Keratinocyte (primary cell): Measurements from ENCODE around the gene SLF2. TPM values are rescaled to one million over a fixed set of nuclear protein-coding genes. Genes with fewer than 3 reads are reported as not detected.

Source experiments
- DNase-seq: peaks from one replicate; pipeline ENCODE4 v3.0.0-alpha.2; 2011; ENCODE audit warnings: low read depth, missing footprints, low spot score
- FAIRE-seq: peaks from 2 replicates; lab custom pipeline; 2011; peaks lifted over from hg19 to GRCh38; lab: Jason Lieb, UNC
- H2AFZ ChIP-seq: 2 replicates; pipeline ENCODE4 v1.6.0; 2012; ENCODE audit warnings: low read length, control low read depth, inconsistent platforms; ENCODE audit not compliant: control insufficient read depth
- H3K27ac ChIP-seq: 2 replicates; pipeline ENCODE4 v1.5.1; 2011; ENCODE audit warnings: low read length; ENCODE audit not compliant: control insufficient read depth, insufficient read depth
- H3K27me3 ChIP-seq: 3 replicates; pipeline ENCODE4 v1.6.0; 2011; ENCODE audit warnings: low read length; ENCODE audit not compliant: control insufficient read depth, insufficient read depth; ENCODE audit errors: extremely low read depth
- H3K36me3 ChIP-seq, 2 experiments: 2 replicates in 1 of 2; 3 replicates in 1 of 2; pipeline ENCODE4 v1.5.1; 2011; ENCODE audit warnings: low read length in 2 of 2, mild to moderate bottlenecking in 1 of 2; ENCODE audit not compliant: control insufficient read depth in 2 of 2, insufficient read depth in 2 of 2; ENCODE audit errors: extremely low read depth in 1 of 2
- H3K4me1 ChIP-seq: 3 replicates; pipeline ENCODE4 v1.5.1; 2011; ENCODE audit warnings: low read length; ENCODE audit not compliant: control insufficient read depth, insufficient read depth; ENCODE audit errors: extremely low read depth
- H3K4me2 ChIP-seq: 3 replicates; pipeline ENCODE4 v1.6.0; 2011; ENCODE audit warnings: low read depth, low read length; ENCODE audit not compliant: control insufficient read depth, insufficient read depth; ENCODE audit errors: extremely low read depth
- H3K4me3 ChIP-seq, 3 experiments: fragments of 200-600 bp in 1 of 3; sonication (generic) in 1 of 3; 2 replicates in 2 of 3; 3 replicates in 1 of 3; pipeline ENCODE4 v1.5.1; 2011 to 2016; ENCODE audit warnings: low read length in 3 of 3, mild to moderate bottlenecking in 3 of 3, control low read depth in 2 of 3, inconsistent platforms in 1 of 3, low read depth in 1 of 3, mixed read lengths in 1 of 3, mixed run types in 1 of 3, moderate library complexity in 1 of 3; ENCODE audit not compliant: control insufficient read depth in 2 of 3, insufficient read depth in 2 of 3; ENCODE audit errors: extremely low read depth in 1 of 3
- H3K79me2 ChIP-seq: 2 replicates; pipeline ENCODE4 v1.6.0; 2012; ENCODE audit warnings: low read length; ENCODE audit not compliant: control insufficient read depth, insufficient read depth
- H3K9ac ChIP-seq: 3 replicates; pipeline ENCODE4 v1.6.0; 2011; ENCODE audit warnings: low read length; ENCODE audit not compliant: control insufficient read depth, insufficient read depth; ENCODE audit errors: extremely low read depth
- H3K9me1 ChIP-seq: 3 replicates; pipeline ENCODE4 v1.6.0; 2011; ENCODE audit warnings: low read length; ENCODE audit not compliant: control insufficient read depth, insufficient read depth; ENCODE audit errors: extremely low read depth
- H3K9me3 ChIP-seq: 2 replicates; pipeline ENCODE4 v1.5.1; 2012; ENCODE audit warnings: low read depth, low read length; ENCODE audit not compliant: control insufficient read depth
- H4K20me1 ChIP-seq: 3 replicates; pipeline ENCODE4 v1.6.0; 2011; ENCODE audit warnings: low read length; ENCODE audit not compliant: control insufficient read depth, insufficient read depth; ENCODE audit errors: extremely low read depth
- EZH2 ChIP-seq: IDR thresholded peaks from one replicate; pipeline ENCODE4 v1.6.1; 2012; ENCODE audit warnings: inconsistent platforms, mild to moderate bottlenecking, low read length, moderate library complexity
- dilution Hi-C: fragments of 300-500 bp; cut with MboI; formaldehyde crosslinking; loops from one replicate; pipeline ENCODE4 v1.7.0; 2020; ENCODE audit warnings: low sequenced_read_pairs; ENCODE audit not compliant: extremely low pct_ligation_motif_present
- polyA plus RNA-seq, 5 experiments: library from polyadenylated mRNA; depleted of rRNA in 3 of 5; stranded (reverse) in 3 of 5; stranded (forward) in 1 of 5; unstranded in 1 of 5; fragments of >200 nt; gene quantifications; 1 replicate in 1 of 5; 2 replicates in 3 of 5; 3 replicates in 1 of 5; pipeline versions ENCODE4 v1.2.1 to v1.2.3, GENCODE V29; 2011 to 2012; ENCODE audit warnings: missing spikeins in 2 of 5, low read depth in 1 of 5, low replicate concordance in 1 of 5
- TF ChIP-seq, protein P1 (sequence below), 3 experiments: IDR thresholded peaks in 1 of 3; conservative IDR thresholded peaks in 1 of 3; optimal IDR thresholded peaks in 1 of 3; 2 replicates in 2 of 3; 3 replicates in 1 of 3; pipeline versions ENCODE3 to v1.5.1; 2011; ENCODE audit warnings: low read length in 3 of 3, mild to moderate bottlenecking in 3 of 3, moderate library complexity in 2 of 3, control low read depth in 1 of 3, inconsistent platforms in 1 of 3; ENCODE audit not compliant: insufficient read depth in 2 of 3; ENCODE audit errors: extremely low read depth in 1 of 3

The SLF2 gene
- polyA plus RNA-seq, 1 donor (not counting 4 experiments of a cell fraction or from before 2014, with no cell fraction given): 7.1 TPM

DNA sequence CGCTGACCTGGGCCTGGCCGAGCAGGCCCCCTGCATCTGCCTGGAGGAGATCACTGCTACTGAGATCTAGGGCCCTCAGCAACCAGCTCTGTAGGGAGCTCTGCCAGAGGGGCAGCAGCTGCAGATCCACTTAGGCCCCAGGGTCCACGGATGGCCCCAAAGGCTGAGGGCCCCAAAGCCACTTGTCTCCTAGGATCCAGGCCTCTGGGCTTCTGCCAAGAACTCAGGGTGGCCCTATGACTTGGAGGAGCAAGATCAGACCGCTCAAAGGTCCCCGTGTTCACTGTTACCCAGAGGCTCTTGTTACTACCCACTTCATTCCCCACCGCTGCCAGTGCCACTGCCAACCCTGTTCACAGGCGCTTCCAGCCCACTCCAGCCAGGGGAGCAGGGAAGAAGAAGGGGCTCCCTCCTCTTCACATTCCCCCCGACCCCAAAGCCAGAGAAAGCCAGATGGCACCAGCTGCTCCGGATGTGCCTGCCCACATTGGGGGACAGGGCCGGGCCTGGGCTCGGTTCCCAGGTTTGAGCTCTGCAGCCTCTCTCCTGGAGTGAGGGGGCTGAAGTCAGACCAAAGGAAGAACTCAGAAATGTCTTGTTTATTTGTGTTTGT lies 94.4 kb downstream of the SLF2 start:
- no peak overlapping the region for H3K4me3 ChIP-seq
- H3K4me2 ChIP-seq: no peak overlapping the region
- DNase-seq (no peak), FAIRE-seq (no peak)
- H3K4me1 ChIP-seq: peaks cover 8% of the 10 kb centered on the region
- peaks cover 6% of the 10 kb centered on the region for H3K79me2 ChIP-seq
- no peaks in the 10 kb centered on the region for H4K20me1 ChIP-seq
- H2AFZ ChIP-seq: no peak overlapping the region
- peaks cover 15 to 26% of the 10 kb centered on the region in 2 experiments for H3K36me3 ChIP-seq
- no peak overlapping the region for H3K27ac ChIP-seq
- H3K27me3 ChIP-seq: no peaks in the 10 kb centered on the region
- no peaks in the 10 kb centered on the region for H3K9me1 ChIP-seq
- H3K9me3 ChIP-seq: no peaks in the 10 kb centered on the region
- TF ChIP-seq, protein P1, sequence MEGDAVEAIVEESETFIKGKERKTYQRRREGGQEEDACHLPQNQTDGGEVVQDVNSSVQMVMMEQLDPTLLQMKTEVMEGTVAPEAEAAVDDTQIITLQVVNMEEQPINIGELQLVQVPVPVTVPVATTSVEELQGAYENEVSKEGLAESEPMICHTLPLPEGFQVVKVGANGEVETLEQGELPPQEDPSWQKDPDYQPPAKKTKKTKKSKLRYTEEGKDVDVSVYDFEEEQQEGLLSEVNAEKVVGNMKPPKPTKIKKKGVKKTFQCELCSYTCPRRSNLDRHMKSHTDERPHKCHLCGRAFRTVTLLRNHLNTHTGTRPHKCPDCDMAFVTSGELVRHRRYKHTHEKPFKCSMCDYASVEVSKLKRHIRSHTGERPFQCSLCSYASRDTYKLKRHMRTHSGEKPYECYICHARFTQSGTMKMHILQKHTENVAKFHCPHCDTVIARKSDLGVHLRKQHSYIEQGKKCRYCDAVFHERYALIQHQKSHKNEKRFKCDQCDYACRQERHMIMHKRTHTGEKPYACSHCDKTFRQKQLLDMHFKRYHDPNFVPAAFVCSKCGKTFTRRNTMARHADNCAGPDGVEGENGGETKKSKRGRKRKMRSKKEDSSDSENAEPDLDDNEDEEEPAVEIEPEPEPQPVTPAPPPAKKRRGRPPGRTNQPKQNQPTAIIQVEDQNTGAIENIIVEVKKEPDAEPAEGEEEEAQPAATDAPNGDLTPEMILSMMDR (optimal IDR thresholded peaks at IDR 0.05 in 1 of 3, IDR thresholded peaks at IDR 0.05 in 1 of 3, conservative IDR thresholded peaks at IDR 0.05 in 1 of 3; ENCODE audit: extremely low read depth in 1 of 3, insufficient read depth in 2 of 3, low read length in 3 of 3): no peak
- no peak for TF ChIP-seq EZH2
- dilution Hi-C loops: no loop called here
- no peak overlapping the region for H3K9ac ChIP-seq

DNA sequence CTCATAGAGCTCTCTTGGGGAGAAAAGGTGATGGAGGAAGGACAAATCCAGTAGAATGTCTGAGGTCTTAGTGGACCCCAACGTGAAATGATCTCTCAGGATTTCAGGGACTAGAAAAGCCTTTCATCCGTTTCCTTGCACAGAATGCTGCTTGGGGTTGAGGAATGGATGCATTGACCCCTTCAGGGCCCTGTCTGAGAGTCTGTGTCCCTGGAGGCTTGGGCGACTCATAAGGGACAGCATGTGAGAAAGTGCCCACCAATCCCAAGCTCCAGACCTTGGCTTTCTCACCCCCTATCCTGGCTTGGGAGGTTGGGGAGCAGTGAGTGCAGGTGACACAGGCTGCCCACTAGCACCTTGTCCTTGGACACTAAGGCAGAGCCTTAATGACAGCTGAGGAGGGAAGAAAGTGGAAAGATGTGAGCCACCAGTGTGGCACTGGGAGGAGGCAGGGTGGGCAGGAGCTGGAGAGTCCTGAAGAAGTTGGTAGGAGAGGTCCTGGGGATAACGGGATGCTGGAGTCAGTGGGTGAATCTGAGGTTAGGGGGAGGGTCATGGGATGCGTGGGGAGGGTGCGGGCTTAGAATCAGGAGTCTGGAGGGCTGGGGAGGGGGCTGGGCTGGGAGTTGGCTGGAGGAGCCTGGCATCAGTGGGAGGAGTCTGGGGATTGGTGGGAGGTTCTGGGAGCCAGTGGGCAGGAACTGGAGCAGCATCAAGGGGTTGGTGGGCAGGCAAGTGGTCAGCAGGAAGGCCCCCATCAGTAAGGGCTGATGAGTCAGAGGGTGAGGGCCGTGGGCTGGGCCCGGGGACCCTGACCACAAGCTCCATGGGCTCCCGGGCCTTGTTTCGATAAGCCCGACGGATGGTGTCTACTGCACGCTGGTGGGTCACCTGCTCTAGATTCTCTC lies 95.4 kb downstream of the SLF2 start:
- Histone ChIP-seq H3K9me1 (no peaks in the 10 kb centered on the region), H3K4me3 (no peak overlapping the region), H3K27me3 (no peaks in the 10 kb centered on the region), H3K27ac (no peak overlapping the region), H3K36me3 (peaks cover 15 to 20% of the 10 kb centered on the region in 2 experiments), H3K9me3 (no peaks in the 10 kb centered on the region), H4K20me1 (no peaks in the 10 kb centered on the region), H3K4me1 (peaks cover 18% of the 10 kb centered on the region), H3K4me2 (no peak overlapping the region), H2AFZ (no peak overlapping the region), H3K79me2 (peaks cover 2% of the 10 kb centered on the region), H3K9ac (no peak overlapping the region)
- TF ChIP-seq, protein P1 (optimal IDR thresholded peaks at IDR 0.05 in 1 of 3, IDR thresholded peaks at IDR 0.05 in 1 of 3, conservative IDR thresholded peaks at IDR 0.05 in 1 of 3; ENCODE audit: extremely low read depth in 1 of 3, insufficient read depth in 2 of 3, low read length in 3 of 3): no peak
- no peak for TF ChIP-seq EZH2
- dilution Hi-C loops: no loop called here
- DNase-seq: no peak
- no peak for FAIRE-seq
